Measurements from ENCODE around the gene TAC4. TPM values are rescaled to one million over a fixed set of nuclear protein-coding genes. Genes with fewer than 3 reads are reported as not detected.

Gene TAC4
- total and polyA plus RNA-seq, 2 experiments from 2014 or later = not detected

DNA sequence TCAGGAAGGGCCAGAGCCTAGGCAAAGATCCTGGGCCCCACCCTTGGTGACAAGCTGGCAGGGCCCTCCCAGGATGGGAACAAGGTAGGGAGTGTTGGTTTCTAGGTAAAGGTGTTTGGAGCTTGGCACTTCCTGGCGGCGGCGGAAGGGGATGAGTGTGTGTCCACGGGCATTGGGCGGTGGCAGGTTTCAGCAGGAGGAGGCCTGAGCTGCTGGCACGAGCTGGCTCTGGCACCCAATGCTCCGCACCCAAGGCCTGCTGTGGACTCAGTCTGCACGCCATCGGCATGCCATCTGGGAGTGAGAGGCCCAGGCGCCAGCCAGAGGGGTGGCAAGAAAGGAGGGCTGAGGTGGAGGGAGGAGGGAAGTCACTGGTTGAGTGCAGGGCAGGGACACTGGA, 46.9 kb upstream of the TAC4 start:
- no peaks in the 10 kb centered on the region for H3K36me3 ChIP-seq (ENCODE audit: low read depth)

DNA sequence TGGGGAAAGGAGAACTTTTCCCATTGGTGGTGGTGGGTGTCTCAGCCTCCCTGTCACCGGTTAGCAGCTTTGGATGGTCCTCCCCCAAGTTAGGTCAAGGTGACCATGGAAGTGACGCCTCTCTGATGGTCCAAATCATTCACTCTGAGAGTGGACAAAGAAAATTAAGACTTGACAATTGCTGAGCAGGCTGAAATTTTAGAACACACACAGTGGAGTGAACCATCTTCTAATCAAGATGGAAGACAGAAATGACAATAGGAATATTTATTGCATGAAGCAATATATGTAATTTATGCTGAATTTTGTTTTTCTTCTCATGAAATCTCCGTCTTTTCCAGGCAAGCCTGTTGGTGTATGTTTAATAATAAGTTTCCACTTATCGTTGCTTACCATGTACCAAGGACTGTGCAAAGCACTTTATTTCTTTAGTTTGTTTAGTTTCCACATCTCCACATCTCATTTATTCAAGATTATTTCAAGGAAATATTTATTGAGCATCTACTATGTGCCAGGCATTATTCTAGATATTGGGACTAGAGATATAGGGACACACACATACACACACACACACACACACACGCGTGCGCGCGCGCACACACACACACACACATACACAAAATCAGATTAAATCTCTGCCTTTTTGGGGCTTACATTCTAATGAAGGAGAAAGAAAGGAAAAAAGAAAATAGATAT, 44.0 kb upstream of the TAC4 start:
- Histone ChIP-seq H3K4me3 (no peak overlapping the region), H3F3A (ENCODE audit: insufficient read depth) (no peaks in the 10 kb centered on the region), H3K9ac (no peak overlapping the region), H3K27ac (no peak overlapping the region), H3K27me3 (replicated peaks; ENCODE audit: insufficient read depth) (peaks cover 41% of the 10 kb centered on the region), H3K4me2 (ENCODE audit: unreplicated experiment) (no peak overlapping the region), H3K79me2 (ENCODE audit: insufficient read depth) (no peaks in the 10 kb centered on the region), H2AFZ (no peak overlapping the region), H3K4me1 (ENCODE audit: insufficient read depth) (no peaks in the 10 kb centered on the region), H3K9me3 (ENCODE audit: low read depth) (no peaks in the 10 kb centered on the region), H3K9me2 (ENCODE audit: insufficient read depth) (no peaks in the 10 kb centered on the region), H4K20me1 (ENCODE audit: insufficient read depth) (no peaks in the 10 kb centered on the region), H3K36me3 (ENCODE audit: low read depth) (no peaks in the 10 kb centered on the region)
- in situ Hi-C loops (cut with MboI) = no loop called here
- WGBS, 2 experiments (ENCODE audit: low coverage in 1 of 2, low lambda C conversion rate in 2 of 2, missing lambda C conversion rate in 2 of 2) = 79 to 84% methylated on average over 10 of the region's 10 CpGs
- no peak for DNase-seq
- TF ChIP-seq EZH2 (IDR thresholded peaks at IDR 0.05; ENCODE audit: insufficient read depth, poor library complexity, severe bottlenecking) = no peak
- no peak for TF ChIP-seq EZH2phosphoT487 (IDR thresholded peaks at IDR 0.05; ENCODE audit: insufficient read depth, low read depth)

More for the DNA sequence above, 46.9 kb upstream of the TAC4 start:
- Histone ChIP-seq H3K4me1 (ENCODE audit: insufficient read depth) (no peaks in the 10 kb centered on the region), H3K79me2 (ENCODE audit: insufficient read depth) (no peaks in the 10 kb centered on the region), H3K4me3 (no peak overlapping the region), H3K9me3 (ENCODE audit: low read depth) (no peaks in the 10 kb centered on the region), H2AFZ (no peak overlapping the region), H3K27ac (no peak overlapping the region), H3K9me2 (ENCODE audit: insufficient read depth) (no peaks in the 10 kb centered on the region), H3K4me2 (ENCODE audit: unreplicated experiment) (no peak overlapping the region), H4K20me1 (ENCODE audit: insufficient read depth) (no peaks in the 10 kb centered on the region), H3K27me3 (replicated peaks; ENCODE audit: insufficient read depth) (peaks cover 41% of the 10 kb centered on the region), H3F3A (ENCODE audit: insufficient read depth) (no peaks in the 10 kb centered on the region), H3K9ac (no peak overlapping the region)
- WGBS, 2 experiments (ENCODE audit: low coverage in 1 of 2, low lambda C conversion rate in 2 of 2, missing lambda C conversion rate in 2 of 2) = 64 to 66% methylated on average over 8 to 10 of the region's 10 CpGs
- in situ Hi-C loops (cut with MboI) = no loop called here
- TF ChIP-seq EZH2phosphoT487 (IDR thresholded peaks at IDR 0.05; ENCODE audit: insufficient read depth, low read depth) = no peak
- DNase-seq = no peak

DNA sequence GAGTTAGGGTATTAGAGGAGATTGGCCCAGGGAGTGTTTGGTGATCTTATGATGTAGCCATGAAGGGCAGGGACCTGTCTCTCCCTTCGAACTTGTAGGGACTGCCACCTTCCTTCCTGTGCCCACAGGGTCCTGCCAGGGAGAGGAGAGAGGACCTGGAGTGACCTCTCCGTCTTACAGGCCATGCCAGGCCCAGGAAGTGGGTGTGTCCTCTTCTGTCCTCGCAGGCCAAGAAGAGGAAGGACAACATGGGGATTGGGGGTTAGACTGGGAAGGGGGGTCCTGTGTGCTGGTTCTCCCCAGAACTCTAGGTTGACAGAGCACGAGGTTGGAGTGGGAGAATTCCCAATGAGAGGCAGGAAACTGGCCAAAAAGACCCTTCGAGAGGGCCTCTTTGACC, 43.4 kb upstream of the TAC4 start:
- H3K9ac ChIP-seq = no peak overlapping the region
- in situ Hi-C loops (cut with MboI) = no loop called here
- no peak overlapping the region for H3K27ac ChIP-seq
- 51 to 56% methylated on average over 5 of the region's 5 CpGs for WGBS, 2 experiments (ENCODE audit: low coverage in 1 of 2, low lambda C conversion rate in 2 of 2, missing lambda C conversion rate in 2 of 2)
- H3K79me2 ChIP-seq (ENCODE audit: insufficient read depth) = no peaks in the 10 kb centered on the region
- no peaks in the 10 kb centered on the region for H3K4me1 ChIP-seq (ENCODE audit: insufficient read depth)
- no peaks in the 10 kb centered on the region for H4K20me1 ChIP-seq (ENCODE audit: insufficient read depth)
- TF ChIP-seq EZH2 (IDR thresholded peaks at IDR 0.05; ENCODE audit: insufficient read depth, poor library complexity, severe bottlenecking) = no peak
- no peak for TF ChIP-seq EZH2phosphoT487 (IDR thresholded peaks at IDR 0.05; ENCODE audit: insufficient read depth, low read depth)
- no peaks in the 10 kb centered on the region for H3K9me2 ChIP-seq (ENCODE audit: insufficient read depth)
- no peak overlapping the region for H3K4me3 ChIP-seq
- DNase-seq = no peak
- H2AFZ ChIP-seq = no peak overlapping the region
- no peaks in the 10 kb centered on the region for H3K9me3 ChIP-seq (ENCODE audit: low read depth)
- no peaks in the 10 kb centered on the region for H3K36me3 ChIP-seq (ENCODE audit: low read depth)
- H3K4me2 ChIP-seq (ENCODE audit: unreplicated experiment) = no peak overlapping the region
- H3F3A ChIP-seq (ENCODE audit: insufficient read depth) = no peaks in the 10 kb centered on the region
- peaks cover 44% of the 10 kb centered on the region for H3K27me3 ChIP-seq (replicated peaks; ENCODE audit: insufficient read depth)

DNA sequence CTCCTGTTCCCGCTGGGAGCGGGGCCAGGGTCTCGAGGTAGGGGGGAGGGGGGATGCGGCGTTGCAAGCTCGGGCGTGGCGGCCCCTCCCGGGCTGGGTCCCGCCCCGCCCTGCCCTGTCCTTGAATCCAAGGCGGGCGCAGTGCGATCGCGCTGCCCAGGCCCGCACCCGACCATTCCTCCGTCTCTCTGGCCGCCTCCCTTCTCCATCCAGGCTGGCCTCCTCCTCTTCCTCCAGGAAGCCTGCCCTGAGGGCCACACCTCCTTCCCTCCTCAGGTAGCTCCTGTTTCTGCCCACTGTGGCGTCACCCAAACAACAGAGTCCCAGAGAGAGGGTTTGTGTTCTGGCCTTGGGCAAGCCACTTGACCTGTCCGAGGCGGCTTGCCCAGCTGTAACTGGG, 43.0 kb upstream of the TAC4 start:
- Histone ChIP-seq H3K9me2 (ENCODE audit: insufficient read depth) (no peaks in the 10 kb centered on the region), H3F3A (ENCODE audit: insufficient read depth) (no peaks in the 10 kb centered on the region), H3K4me1 (ENCODE audit: insufficient read depth) (no peaks in the 10 kb centered on the region), H4K20me1 (ENCODE audit: insufficient read depth) (no peaks in the 10 kb centered on the region), H3K27me3 (replicated peaks; ENCODE audit: insufficient read depth) (peaks cover 44% of the 10 kb centered on the region), H3K27ac (no peak overlapping the region), H3K36me3 (ENCODE audit: low read depth) (no peaks in the 10 kb centered on the region), H3K9me3 (ENCODE audit: low read depth) (no peaks in the 10 kb centered on the region), H3K4me2 (ENCODE audit: unreplicated experiment) (no peak overlapping the region), H3K79me2 (ENCODE audit: insufficient read depth) (no peaks in the 10 kb centered on the region), H2AFZ (no peak overlapping the region), H3K9ac (no peak overlapping the region), H3K4me3 (no peak overlapping the region)
- DNase-seq = no peak
- no peak for TF ChIP-seq EZH2 (IDR thresholded peaks at IDR 0.05; ENCODE audit: insufficient read depth, poor library complexity, severe bottlenecking)
- no peak for TF ChIP-seq EZH2phosphoT487 (IDR thresholded peaks at IDR 0.05; ENCODE audit: insufficient read depth, low read depth)
- in situ Hi-C loops (cut with MboI) = no loop called here
- 60 to 90% methylated on average over 9 to 23 of the region's 23 CpGs for WGBS, 2 experiments (ENCODE audit: low coverage in 1 of 2, low lambda C conversion rate in 2 of 2, missing lambda C conversion rate in 2 of 2)
